H7 (cell line): Measurements from ENCODE around the gene ZNF679. TPM values are rescaled to one million over a fixed set of nuclear protein-coding genes. Genes with fewer than 3 reads are reported as not detected.
"Not testable (repeated sequence)": the region's sequence is repeated elsewhere in the genome, so short reads cannot be mapped to it uniquely, and the experiment has no call there.

ENCODE experiments used
- DNase-seq: peaks from one replicate; pipeline ENCODE4 v3.0.0; 2012
- H3K27me3 ChIP-seq: 2 replicates; pipeline ENCODE4 v1.6.0; 2011; ENCODE audit warnings: mild to moderate bottlenecking, low read length; ENCODE audit not compliant: control insufficient read depth, insufficient read depth
- H3K36me3 ChIP-seq: replicated peaks from 2 replicates; pipeline ENCODE4 v1.5.1; 2011; ENCODE audit warnings: low read length; ENCODE audit not compliant: control insufficient read depth, insufficient read depth
- H3K4me3 ChIP-seq: 2 replicates; pipeline ENCODE4 v1.5.1; 2011; ENCODE audit warnings: low read depth, mild to moderate bottlenecking, control low read depth, low read length, moderate library complexity; ENCODE audit not compliant: insufficient read depth
- total RNA-seq: library from RNA; depleted of rRNA; stranded (reverse); fragments of >200 nt; shearing (Covaris generic); gene quantifications from 2 replicates; pipeline ENCODE4 v1.2.3, GENCODE V29; 2014

Gene ZNF679
- total RNA-seq, 1 experiment from 2014 or later: not detected

GRCh38 chr7:64277630-64278029, 49.4 kb downstream of the ZNF679 start:
- Histone ChIP-seq H3K4me3 (no peak overlapping the region), H3K27me3 (no peaks in the 10 kb centered on the region), H3K36me3 (no peaks in the 10 kb centered on the region)
- no peak for DNase-seq

- H3K27me3 ChIP-seq: no peaks in the 10 kb centered on the region
- no peak for DNase-seq
- H3K4me3 ChIP-seq: no peak overlapping the region
- H3K36me3 ChIP-seq: no peaks in the 10 kb centered on the region
Observed at GRCh38 chr7:64294701-64295420, 66.6 kb downstream of the ZNF679 start.

GRCh38 chr7:64297418-64297817, 69.1 kb downstream of the ZNF679 start:
- not testable (repeated sequence) for H3K36me3 ChIP-seq, H3K27me3 ChIP-seq, H3K4me3 ChIP-seq, DNase-seq

- Histone ChIP-seq H3K27me3 (no peaks in the 10 kb centered on the region), H3K36me3 (no peaks in the 10 kb centered on the region), H3K4me3 (no peak overlapping the region)
- DNase-seq: no peak
Observed at GRCh38 chr7:64300641-64301405, 72.5 kb downstream of the ZNF679 start.

GRCh38 chr7:64307254-64308015, 79.2 kb downstream of the ZNF679 start:
- Histone ChIP-seq H3K4me3 (no peak overlapping the region), H3K36me3 (no peaks in the 10 kb centered on the region), H3K27me3 (no peaks in the 10 kb centered on the region)
- no peak for DNase-seq

- H3K4me3 ChIP-seq: no peak overlapping the region
- no peak for DNase-seq
- H3K36me3 ChIP-seq: no peaks in the 10 kb centered on the region
- no peaks in the 10 kb centered on the region for H3K27me3 ChIP-seq
Observed at GRCh38 chr7:64308016-64308270, 79.7 kb downstream of the ZNF679 start.

GRCh38 chr7:64310426-64310825, 82.2 kb downstream of the ZNF679 start:
- no peak overlapping the region for H3K4me3 ChIP-seq
- H3K36me3 ChIP-seq: no peaks in the 10 kb centered on the region
- DNase-seq: no peak

GRCh38 chr7:64312826-64313225, 84.6 kb downstream of the ZNF679 start:
- no peak for DNase-seq
- Histone ChIP-seq H3K36me3 (no peaks in the 10 kb centered on the region), H3K27me3 (no peaks in the 10 kb centered on the region), H3K4me3 (no peak overlapping the region)

More at GRCh38 chr7:64310426-64310825, 82.2 kb downstream of the ZNF679 start:
- H3K27me3 ChIP-seq: no peaks in the 10 kb centered on the region

- Histone ChIP-seq H3K36me3 (no peaks in the 10 kb centered on the region), H3K4me3 (no peak within 1 kb of the TSS), H3K27me3 (no peaks in the 10 kb centered on the region)
- no peak for DNase-seq
Observed at GRCh38 chr7:64313740-64314491, 85.6 kb downstream of the ZNF679 start, which contains the start of gene ZNF736. ZNF736 (plus strand) TSS chr7:64313961; CDS start chr7:64314151, 190 bp downstream.

- Histone ChIP-seq H3K4me3 (no peak overlapping the region), H3K36me3 (no peaks in the 10 kb centered on the region), H3K27me3 (no peaks in the 10 kb centered on the region)
- DNase-seq: no peak
Observed at GRCh38 chr7:64314566-64314965, 86.3 kb downstream of the ZNF679 start.

- H3K27me3 ChIP-seq, DNase-seq, H3K36me3 ChIP-seq, H3K4me3 ChIP-seq: not testable (repeated sequence)
Observed at GRCh38 chr7:64316031-64316742, 87.9 kb downstream of the ZNF679 start.
